ENCODE measurements around the gene LZTR1.

DNA sequence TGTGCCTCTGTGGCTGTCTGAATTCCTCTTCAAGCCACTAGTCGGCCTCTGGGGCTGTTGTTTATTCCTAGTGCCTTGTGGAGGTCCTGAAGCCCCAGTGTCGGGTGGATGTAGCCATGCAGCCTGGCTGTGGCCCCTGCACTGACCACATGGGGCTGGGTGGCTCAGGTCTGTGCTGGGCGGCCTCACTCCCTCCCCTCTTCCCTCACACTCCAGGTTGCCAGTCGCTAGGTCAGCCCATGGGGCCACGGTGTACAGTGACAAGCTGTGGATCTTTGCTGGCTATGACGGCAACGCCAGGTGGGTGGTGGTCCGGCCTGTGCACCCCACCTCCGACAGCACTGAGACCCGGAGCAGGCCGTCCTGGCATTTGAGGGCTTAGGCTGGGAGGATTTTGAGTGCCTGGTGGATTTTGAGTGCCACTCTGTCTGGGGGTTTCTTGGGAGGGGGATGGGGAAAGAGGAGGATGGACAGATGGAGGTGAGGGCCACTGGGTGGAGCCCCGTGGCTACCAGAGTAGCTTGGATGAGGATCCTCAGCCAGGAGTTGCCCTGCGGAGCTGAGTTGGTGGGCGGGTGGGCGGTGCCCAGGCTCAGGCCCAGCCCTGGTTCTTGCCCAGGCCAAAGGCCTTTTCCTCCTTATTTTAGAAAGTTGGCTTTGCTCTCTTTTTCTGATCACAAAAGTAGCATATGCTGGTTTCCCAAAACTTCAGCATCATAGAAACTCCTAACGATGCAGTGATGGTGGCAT, 6.7 kb downstream of the LZTR1 start:
- no peak for TF ChIP-seq SPI1 (IDR thresholded peaks at IDR 0.05; ENCODE audit: low read depth, low read length)
- no peak for TF ChIP-seq POU2F2 (IDR thresholded peaks at IDR 0.05; ENCODE audit: low read depth, low read length)
- TF ChIP-seq TAF1 (IDR thresholded peaks at IDR 0.05; ENCODE audit: low read depth, low read length) = no peak

Data from GM12891 (cell line).